SK-N-SH treated with all-trans-retinoic acid at 6 μM for 48 hours (cell line): Measurements from ENCODE around the gene CRELD2.
A peak's percentile ranks its signal among the peaks of the same experiment; 100 is the strongest.

Experiments
- ATAC-seq: fragments of 200-7000 bp; cut with Tn5 transposase; 3 replicates; pipeline ENCODE4 v1.9.1; 2020; ENCODE audit warnings: mild to moderate bottlenecking, moderate library complexity
- ARNTL ChIP-seq: fragments of 450-650 bp; formaldehyde crosslinking; IDR thresholded peaks from 2 replicates; pipeline ENCODE4 v1.5.0; 2020; ENCODE audit warnings: low read depth, mild to moderate bottlenecking, moderate library complexity, borderline replicate concordance
- BACH2 ChIP-seq: fragments of 250-450 bp; sonication (Bioruptor Pico); IDR thresholded peaks from 2 replicates; pipeline ENCODE4 v1.9.0; 2021; ENCODE audit warnings: mild to moderate bottlenecking, borderline replicate concordance
- CSDC2 ChIP-seq: fragments of 250-450 bp; sonication (Bioruptor Pico); IDR thresholded peaks from 2 replicates; pipeline ENCODE4 v1.5.0; 2020; ENCODE audit warnings: mild to moderate bottlenecking, moderate library complexity
- ESRRG ChIP-seq: fragments of 250-450 bp; sonication (Bioruptor Pico); IDR thresholded peaks from 2 replicates; pipeline ENCODE4 v1.6.1; 2021; ENCODE audit warnings: mild to moderate bottlenecking
- GLIS3 ChIP-seq: fragments of 250-450 bp; sonication (Bioruptor Pico); IDR thresholded peaks from 2 replicates; pipeline ENCODE4 v1.5.0; 2020; ENCODE audit warnings: mild to moderate bottlenecking, moderate library complexity
- ISL1 ChIP-seq: fragments of 250-450 bp; sonication (Bioruptor Pico); IDR thresholded peaks from 2 replicates; pipeline ENCODE4 v2.1.2; 2022; ENCODE audit warnings: mild to moderate bottlenecking, moderate library complexity
- PATZ1 ChIP-seq: fragments of 250-450 bp; sonication (Bioruptor Pico); IDR thresholded peaks from 2 replicates; pipeline ENCODE4 v1.8.0; 2020; ENCODE audit warnings: mild to moderate bottlenecking, moderate library complexity, borderline replicate concordance
- POU6F1 ChIP-seq: fragments of 250-450 bp; sonication (Bioruptor Pico); IDR thresholded peaks from 2 replicates; pipeline ENCODE4 v1.8.0; 2021; ENCODE audit warnings: low read depth, mild to moderate bottlenecking, moderate library complexity, borderline replicate concordance
- PPARA ChIP-seq: fragments of 250-450 bp; sonication (Bioruptor Pico); IDR thresholded peaks from 2 replicates; pipeline ENCODE4 v1.5.0; 2020; ENCODE audit warnings: mild to moderate bottlenecking, borderline replicate concordance
- RARB ChIP-seq: fragments of 250-450 bp; sonication (Bioruptor Pico); IDR thresholded peaks from 2 replicates; pipeline ENCODE4 v1.8.0; 2021; ENCODE audit warnings: mild to moderate bottlenecking, moderate library complexity
- SNAI2 ChIP-seq: fragments of 250-450 bp; sonication (Bioruptor Pico); IDR thresholded peaks from 2 replicates; pipeline ENCODE4 v1.5.0; 2020; ENCODE audit warnings: mild to moderate bottlenecking, moderate library complexity
- TCF4 ChIP-seq: fragments of 250-450 bp; sonication (Bioruptor Pico); IDR thresholded peaks from 2 replicates; pipeline ENCODE4 v1.8.0; 2021; ENCODE audit warnings: mild to moderate bottlenecking, moderate library complexity, borderline replicate concordance
- TOX ChIP-seq: fragments of 250-450 bp; sonication (Bioruptor Pico); IDR thresholded peaks from 2 replicates; pipeline ENCODE4 v1.8.0; 2021; ENCODE audit warnings: mild to moderate bottlenecking, moderate library complexity, borderline replicate concordance
- ZC3H10 ChIP-seq: fragments of 250-450 bp; sonication (Bioruptor Pico); IDR thresholded peaks from 2 replicates; pipeline ENCODE4 v1.5.1; 2021; ENCODE audit warnings: mild to moderate bottlenecking, moderate library complexity
- ZFP3 ChIP-seq: fragments of 250-450 bp; sonication (Bioruptor Pico); IDR thresholded peaks from 2 replicates; pipeline ENCODE4 v1.5.0; 2020; ENCODE audit warnings: mild to moderate bottlenecking, moderate library complexity
- ZFP30 ChIP-seq: fragments of 450-650 bp; formaldehyde crosslinking; IDR thresholded peaks from 2 replicates; pipeline ENCODE4 v1.5.0; 2022; ENCODE audit warnings: mild to moderate bottlenecking, moderate library complexity
- ZNF565 ChIP-seq: fragments of 450-650 bp; formaldehyde crosslinking; conservative IDR thresholded peaks from 2 replicates; pipeline ENCODE4 v1.5.0; 2020; ENCODE audit warnings: low read depth, mild to moderate bottlenecking, moderate library complexity
- ZNF70 ChIP-seq: fragments of 450-650 bp; formaldehyde crosslinking; IDR thresholded peaks from 2 replicates; pipeline ENCODE4 v1.5.0; 2020; ENCODE audit warnings: mild to moderate bottlenecking, moderate library complexity
- ZNF8 ChIP-seq: fragments of 450-650 bp; formaldehyde crosslinking; IDR thresholded peaks from 2 replicates; pipeline ENCODE4 v1.5.0; 2020; ENCODE audit warnings: mild to moderate bottlenecking, moderate library complexity
- TF ChIP-seq, protein P1 (sequence below): fragments of 250-450 bp; sonication (Bioruptor Pico); IDR thresholded peaks from 2 replicates; pipeline ENCODE4 v1.5.1; 2021; ENCODE audit warnings: mild to moderate bottlenecking, moderate library complexity
- TF ChIP-seq, protein P2 (sequence below): fragments of 250-450 bp; sonication (Bioruptor Pico); IDR thresholded peaks from 2 replicates; pipeline ENCODE4 v1.5.0; 2020; ENCODE audit warnings: mild to moderate bottlenecking, moderate library complexity
- TF ChIP-seq, protein P3 (sequence below): fragments of 250-450 bp; sonication (Bioruptor Pico); IDR thresholded peaks from 2 replicates; pipeline ENCODE4 v1.5.1; 2020; ENCODE audit warnings: low read depth, mild to moderate bottlenecking, moderate library complexity

The CRELD2 gene

DNA sequence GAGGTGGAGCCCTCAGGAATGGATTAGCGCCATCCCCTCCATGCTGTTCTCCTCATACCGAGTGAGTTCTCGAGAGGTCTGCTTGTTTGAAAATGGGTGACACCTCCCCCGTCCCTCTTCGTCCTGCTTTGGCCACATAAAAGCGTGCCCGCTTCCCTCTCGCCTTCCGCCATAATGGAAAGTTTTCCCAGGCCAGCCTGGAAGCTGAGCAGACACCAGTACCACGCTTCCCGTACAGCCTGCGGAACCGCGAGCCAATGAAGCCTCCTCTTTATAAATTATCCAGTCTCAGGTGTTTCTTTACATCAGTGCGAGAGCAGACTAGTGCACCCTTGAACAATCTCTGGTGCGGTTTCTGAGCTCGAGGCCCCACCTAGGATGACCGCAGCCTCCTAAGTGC lies 13.0 kb upstream of the CRELD2 start:
- no peak for ATAC-seq
- TF ChIP-seq ISL1 (CRISPR knock-in tag) = no peak
- TF ChIP-seq BACH2 (CRISPR knock-in tag) = no peak
- no peak for TF ChIP-seq ZFP30 (CRISPR knock-in tag)
- TF ChIP-seq ESRRG (CRISPR knock-in tag) = no peak
- no peak for TF ChIP-seq ZC3H10 (CRISPR knock-in tag)

GRCh38 chr22:49906071-49906798 lies 12.2 kb upstream of the CRELD2 start:
- no peak for TF ChIP-seq ARNTL (CRISPR knock-in tag)
- TF ChIP-seq ZFP3 = no peak
- no peak for TF ChIP-seq CSDC2 (CRISPR knock-in tag)
- TF ChIP-seq ESRRG (CRISPR knock-in tag) = no peak
- no peak for TF ChIP-seq ZNF70 (CRISPR knock-in tag)
- no peak for TF ChIP-seq GLIS3
- no peak for TF ChIP-seq ZC3H10 (CRISPR knock-in tag)
- TF ChIP-seq ZFP30 (CRISPR knock-in tag) = no peak
- TF ChIP-seq PATZ1 (CRISPR knock-in tag) = no peak
- TF ChIP-seq, all 23 proteins: peak for 0
- no peak for ATAC-seq

DNA sequence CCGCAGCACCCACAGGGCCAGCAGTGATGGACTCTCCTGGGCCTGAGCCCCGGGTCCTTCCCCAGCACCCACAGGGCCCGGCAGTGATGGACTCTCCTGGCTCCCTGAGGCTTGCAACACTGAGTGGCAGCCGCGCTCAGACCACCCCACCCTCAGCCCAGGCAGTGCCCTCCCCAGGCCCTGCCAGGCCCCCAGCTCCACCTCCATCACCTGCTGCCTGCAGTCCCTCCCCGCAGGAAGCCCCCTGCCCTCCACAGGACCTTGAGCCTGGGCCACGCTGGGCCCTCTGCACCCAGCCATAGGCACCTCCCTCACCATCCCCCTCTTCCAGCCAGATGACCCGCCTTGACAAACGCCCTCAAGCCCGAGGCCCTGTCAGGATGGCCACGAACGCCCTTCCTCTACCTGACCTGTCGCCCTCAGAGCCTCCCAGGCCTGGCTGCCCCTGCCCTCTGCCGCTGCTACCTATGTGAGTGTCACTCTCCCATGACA lies 11.6 kb upstream of the CRELD2 start:
- TF ChIP-seq ZNF8 (no peak), ZFP3 (no peak), SNAI2 (CRISPR knock-in tag) (no peak), PPARA (no peak), PATZ1 (CRISPR knock-in tag) (no peak), ARNTL (CRISPR knock-in tag) (no peak), TCF4 (CRISPR knock-in tag) (no peak), RARB (CRISPR knock-in tag) (no peak), ZNF565 (no peak), ZNF70 (CRISPR knock-in tag) (no peak), BACH2 (CRISPR knock-in tag) (no peak), POU6F1 (CRISPR knock-in tag) (no peak), GLIS3 (no peak), ISL1 (CRISPR knock-in tag) (no peak), ZC3H10 (CRISPR knock-in tag) (no peak), CSDC2 (CRISPR knock-in tag) (no peak), TOX (CRISPR knock-in tag) (no peak)
- TF ChIP-seq, protein P1, sequence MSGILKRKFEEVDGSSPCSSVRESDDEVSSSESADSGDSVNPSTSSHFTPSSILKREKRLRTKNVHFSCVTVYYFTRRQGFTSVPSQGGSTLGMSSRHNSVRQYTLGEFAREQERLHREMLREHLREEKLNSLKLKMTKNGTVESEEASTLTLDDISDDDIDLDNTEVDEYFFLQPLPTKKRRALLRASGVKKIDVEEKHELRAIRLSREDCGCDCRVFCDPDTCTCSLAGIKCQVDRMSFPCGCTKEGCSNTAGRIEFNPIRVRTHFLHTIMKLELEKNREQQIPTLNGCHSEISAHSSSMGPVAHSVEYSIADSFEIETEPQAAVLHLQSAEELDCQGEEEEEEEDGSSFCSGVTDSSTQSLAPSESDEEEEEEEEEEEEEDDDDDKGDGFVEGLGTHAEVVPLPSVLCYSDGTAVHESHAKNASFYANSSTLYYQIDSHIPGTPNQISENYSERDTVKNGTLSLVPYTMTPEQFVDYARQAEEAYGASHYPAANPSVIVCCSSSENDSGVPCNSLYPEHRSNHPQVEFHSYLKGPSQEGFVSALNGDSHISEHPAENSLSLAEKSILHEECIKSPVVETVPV (CRISPR knock-in tag) = no peak
- TF ChIP-seq, protein P2, sequence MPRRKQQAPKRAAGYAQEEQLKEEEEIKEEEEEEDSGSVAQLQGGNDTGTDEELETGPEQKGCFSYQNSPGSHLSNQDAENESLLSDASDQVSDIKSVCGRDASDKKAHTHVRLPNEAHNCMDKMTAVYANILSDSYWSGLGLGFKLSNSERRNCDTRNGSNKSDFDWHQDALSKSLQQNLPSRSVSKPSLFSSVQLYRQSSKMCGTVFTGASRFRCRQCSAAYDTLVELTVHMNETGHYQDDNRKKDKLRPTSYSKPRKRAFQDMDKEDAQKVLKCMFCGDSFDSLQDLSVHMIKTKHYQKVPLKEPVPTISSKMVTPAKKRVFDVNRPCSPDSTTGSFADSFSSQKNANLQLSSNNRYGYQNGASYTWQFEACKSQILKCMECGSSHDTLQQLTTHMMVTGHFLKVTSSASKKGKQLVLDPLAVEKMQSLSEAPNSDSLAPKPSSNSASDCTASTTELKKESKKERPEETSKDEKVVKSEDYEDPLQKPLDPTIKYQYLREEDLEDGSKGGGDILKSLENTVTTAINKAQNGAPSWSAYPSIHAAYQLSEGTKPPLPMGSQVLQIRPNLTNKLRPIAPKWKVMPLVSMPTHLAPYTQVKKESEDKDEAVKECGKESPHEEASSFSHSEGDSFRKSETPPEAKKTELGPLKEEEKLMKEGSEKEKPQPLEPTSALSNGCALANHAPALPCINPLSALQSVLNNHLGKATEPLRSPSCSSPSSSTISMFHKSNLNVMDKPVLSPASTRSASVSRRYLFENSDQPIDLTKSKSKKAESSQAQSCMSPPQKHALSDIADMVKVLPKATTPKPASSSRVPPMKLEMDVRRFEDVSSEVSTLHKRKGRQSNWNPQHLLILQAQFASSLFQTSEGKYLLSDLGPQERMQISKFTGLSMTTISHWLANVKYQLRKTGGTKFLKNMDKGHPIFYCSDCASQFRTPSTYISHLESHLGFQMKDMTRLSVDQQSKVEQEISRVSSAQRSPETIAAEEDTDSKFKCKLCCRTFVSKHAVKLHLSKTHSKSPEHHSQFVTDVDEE (CRISPR knock-in tag) = no peak
- TF ChIP-seq, protein P3, sequence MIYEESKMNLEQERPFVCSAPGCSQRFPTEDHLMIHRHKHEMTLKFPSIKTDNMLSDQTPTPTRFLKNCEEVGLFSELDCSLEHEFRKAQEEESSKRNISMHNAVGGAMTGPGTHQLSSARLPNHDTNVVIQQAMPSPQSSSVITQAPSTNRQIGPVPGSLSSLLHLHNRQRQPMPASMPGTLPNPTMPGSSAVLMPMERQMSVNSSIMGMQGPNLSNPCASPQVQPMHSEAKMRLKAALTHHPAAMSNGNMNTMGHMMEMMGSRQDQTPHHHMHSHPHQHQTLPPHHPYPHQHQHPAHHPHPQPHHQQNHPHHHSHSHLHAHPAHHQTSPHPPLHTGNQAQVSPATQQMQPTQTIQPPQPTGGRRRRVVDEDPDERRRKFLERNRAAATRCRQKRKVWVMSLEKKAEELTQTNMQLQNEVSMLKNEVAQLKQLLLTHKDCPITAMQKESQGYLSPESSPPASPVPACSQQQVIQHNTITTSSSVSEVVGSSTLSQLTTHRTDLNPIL (CRISPR knock-in tag) = no peak
- ATAC-seq = peak; percentile 9; the same call in 2 of the 3 replicates
